ENCODE results near the gene SIK2.

Gene SIK2

DNA sequence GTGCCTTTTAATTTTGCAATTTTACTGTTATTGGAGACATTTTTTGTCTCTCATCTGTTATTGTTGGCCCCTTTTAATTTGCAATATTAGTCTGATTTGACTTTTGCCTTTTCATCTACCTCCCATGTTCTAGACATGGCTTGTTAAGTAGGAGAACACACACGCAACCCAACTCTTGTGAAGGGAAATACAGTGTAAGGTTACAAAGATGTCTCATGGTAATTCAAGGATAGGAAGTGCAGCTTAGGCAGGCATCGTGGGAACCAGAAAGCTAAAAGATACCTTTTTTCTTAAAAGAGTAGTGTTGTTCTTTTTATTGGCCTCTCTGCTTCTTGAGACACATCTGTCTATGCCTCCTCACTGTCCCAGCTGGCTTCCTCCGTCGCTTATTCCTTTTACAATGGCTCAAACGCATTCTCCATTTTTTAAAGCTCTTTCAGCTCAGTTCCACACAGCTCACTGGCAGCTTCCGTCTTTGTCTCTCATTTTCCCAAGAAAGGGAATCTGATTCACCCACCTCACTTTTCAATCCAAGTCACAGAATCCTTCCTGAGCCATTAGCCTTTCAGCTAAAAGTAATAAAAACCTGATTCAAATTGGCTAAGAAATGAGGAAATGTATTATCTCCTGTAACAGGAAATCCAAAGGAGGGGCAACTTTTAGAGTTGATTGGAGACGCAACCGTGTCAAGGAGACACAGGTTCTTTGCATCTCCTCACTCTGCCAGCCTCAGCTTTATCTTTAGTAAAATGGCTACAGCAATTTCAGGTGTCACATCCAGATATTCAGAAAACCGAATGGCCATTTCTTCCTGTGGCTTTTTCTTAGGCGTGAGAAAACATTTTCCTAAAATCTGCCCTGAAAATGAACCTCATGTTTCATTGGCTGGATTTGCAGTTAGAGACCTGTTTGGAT, 57.2 kb downstream of the SIK2 start:
- no peak for DNase-seq

GRCh38 chr11:111660822-111661221, 58.6 kb downstream of the SIK2 start:
- no peak for DNase-seq

- DNase-seq: no peak
Observed at GRCh38 chr11:111663820-111664219, 61.6 kb downstream of the SIK2 start.

GRCh38 chr11:111665777-111666176, 63.5 kb downstream of the SIK2 start:
- no peak for DNase-seq

DNA sequence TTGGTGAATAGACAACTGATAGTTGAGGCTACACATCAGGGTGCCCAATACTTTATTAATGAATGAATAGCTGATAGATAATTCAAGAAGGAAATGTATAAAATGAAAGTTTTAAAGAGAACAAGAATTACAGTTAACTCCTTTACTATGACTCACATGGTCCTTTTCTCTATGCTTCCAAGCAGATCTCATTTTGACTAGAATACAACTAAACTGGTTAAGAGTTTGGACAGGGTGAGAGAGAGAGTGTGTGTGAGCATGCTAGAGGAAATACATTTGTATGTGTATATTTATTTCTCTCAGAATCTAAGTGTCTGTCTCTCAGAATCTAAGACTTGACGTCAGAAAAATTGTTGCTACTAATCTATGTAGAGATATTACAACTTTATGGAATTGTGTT, 66.7 kb downstream of the SIK2 start:
- DNase-seq: no peak

- no peak for DNase-seq
Observed at GRCh38 chr11:111671383-111671782, 69.1 kb downstream of the SIK2 start.

GRCh38 chr11:111672949-111673348, 70.7 kb downstream of the SIK2 start:
- no peak for DNase-seq

- no peak for DNase-seq
Observed at GRCh38 chr11:111674941-111675340, 72.7 kb downstream of the SIK2 start.

DNA sequence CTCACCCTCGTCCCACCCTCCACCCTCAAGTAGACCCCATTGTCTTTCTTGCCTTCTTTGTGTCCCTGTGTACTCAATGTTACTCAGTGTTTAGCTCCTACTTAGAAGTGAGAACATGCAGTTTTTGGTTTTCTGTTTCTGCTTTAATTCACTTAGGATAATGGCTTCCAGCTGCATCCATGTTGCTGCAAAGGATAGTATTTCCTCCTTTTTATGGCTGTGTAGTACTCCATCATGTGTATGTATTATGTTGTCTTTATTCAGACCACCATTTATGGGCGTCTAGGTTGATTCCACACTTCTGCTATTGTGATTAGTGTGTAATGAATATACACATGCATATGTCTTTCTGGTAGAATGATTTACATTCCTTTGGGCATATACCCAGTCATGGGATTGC, 73.6 kb downstream of the SIK2 start:
- no peak for DNase-seq

DNA sequence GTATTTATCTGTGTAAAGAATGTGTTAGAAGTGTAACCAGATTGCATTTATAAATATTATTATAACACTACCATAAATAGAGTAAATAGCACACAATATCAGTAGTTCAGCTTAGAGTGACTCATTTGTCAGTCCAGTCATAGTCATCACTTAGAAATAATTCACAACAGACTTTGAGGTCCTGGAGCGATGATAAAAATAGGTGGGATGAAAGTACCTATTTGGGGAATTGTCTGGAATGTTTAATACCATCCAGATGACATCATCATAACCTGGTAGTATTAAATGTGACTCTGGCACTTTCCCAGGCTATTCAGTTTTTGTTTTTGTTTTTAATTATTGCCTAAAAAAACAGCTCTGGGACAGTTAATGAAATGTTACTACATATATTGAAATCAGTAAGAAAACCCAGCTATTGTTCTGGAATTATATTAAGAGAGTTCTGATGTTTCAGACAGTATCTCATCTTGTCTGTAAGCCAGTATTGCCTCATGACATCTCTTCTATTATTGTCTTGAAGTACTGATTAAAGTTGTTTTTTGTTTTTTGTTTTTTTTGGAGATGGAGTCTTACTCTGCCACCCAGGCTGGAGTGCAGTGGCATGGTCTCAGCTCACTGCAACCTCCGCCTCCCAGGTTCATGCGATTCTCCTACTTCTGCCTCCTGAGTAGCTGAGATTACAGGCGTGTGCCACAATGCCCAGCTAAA, 74.8 kb downstream of the SIK2 start:
- no peak for DNase-seq

- DNase-seq: no peak
Observed at GRCh38 chr11:111680486-111681175, 78.4 kb downstream of the SIK2 start.

DNA sequence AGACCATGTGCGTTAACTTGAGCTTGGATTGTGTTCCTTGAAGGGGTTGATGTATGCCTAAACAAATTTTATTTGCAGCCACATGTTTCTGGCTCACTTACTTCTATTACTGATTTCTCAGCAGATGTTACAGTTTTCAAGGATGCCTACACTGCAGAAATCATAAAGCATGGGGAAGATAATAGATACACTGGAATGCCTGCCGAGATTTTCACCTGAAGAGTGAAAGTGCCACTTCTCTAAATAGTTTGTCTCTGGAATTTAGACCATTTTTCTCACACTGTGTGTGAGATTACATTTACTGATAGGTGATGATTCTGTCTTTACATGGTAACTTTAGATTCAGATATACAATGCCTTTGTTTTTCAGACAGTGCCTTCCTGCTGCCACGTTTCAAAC, 81.6 kb downstream of the SIK2 start:
- no peak for DNase-seq

GRCh38 chr11:111684251-111684650, 82.0 kb downstream of the SIK2 start:
- DNase-seq: no peak

DNA sequence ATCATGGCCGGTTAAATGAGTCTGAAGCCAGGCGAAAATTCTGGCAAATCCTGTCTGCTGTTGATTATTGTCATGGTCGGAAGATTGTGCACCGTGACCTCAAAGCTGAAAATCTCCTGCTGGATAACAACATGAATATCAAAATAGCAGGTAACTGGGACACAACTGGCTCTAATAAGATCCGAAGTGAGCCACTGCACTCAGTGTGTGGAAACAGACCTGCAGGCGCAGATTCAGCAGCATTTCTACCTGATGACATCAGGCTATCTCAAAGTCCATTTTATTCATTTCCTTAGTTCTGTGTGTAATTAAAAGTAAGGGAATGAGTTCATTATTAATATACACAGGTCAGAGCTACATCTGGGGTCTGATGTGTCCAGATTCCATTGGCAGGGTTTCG, 85.8 kb downstream of the SIK2 start:
- DNase-seq: no peak

DNA sequence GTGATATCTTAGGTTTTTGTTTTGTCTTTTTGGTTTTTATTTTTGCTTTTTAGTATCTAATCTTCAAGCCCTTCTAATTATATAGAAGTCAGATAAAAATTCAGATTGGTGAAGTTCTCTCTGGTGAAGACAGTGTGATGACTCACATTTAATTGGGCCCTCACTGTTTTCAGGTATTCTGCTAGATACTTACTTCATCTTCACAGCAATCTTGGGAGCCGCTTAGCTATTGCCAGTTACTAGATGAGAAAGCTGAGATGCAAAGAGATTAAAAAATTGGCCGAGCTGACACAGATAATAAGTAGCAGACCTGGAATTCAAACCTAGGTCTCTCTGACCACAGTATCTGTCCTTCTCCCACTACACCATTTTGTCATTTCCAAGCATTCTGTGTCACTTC, 88.9 kb downstream of the SIK2 start:
- no peak for DNase-seq

GRCh38 chr11:111691741-111692140, 89.5 kb downstream of the SIK2 start:
- no peak for DNase-seq

- DNase-seq: no peak
Observed at GRCh38 chr11:111693224-111693937, 91.1 kb downstream of the SIK2 start.

DNA sequence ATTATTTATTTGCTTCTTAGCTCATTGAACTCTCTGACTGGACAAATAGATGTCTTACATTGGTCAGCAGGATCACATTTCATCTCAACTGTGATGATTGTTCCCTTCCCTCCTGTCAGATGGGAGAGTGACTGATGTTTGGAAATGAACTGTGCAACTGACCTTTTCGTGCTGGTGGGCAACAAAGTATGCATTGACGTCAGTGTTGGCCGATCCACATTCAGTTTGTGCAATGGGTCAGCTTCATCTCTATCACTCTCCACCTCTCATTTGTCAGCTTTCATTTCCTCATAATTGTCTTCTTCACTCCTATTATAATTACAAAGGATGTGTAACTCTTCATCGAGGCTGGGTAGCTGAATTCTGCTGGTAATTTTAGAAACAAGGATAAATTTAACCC, 92.6 kb downstream of the SIK2 start:
- no peak for DNase-seq

DNA sequence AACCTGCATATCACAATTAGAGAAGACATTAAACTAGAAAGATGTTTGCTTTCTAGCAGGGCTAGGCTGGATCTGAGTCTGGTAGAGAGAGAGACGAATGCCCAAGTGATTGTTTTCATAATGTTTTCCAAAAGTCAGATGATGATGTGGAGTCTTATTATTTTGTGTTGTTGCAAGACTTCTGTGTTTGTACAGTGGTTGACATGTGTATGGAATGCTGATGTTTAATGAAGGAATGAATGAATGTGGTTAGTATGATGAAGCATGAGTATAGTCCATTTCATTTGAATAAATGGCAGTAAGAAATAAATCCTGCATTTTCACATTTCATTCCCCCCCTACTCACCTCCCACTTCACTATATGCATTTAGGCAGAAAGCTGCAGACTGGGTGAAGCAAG, 94.3 kb downstream of the SIK2 start:
- no peak for DNase-seq

- no peak for DNase-seq
Observed at GRCh38 chr11:111697933-111698371, 95.7 kb downstream of the SIK2 start.

DNA sequence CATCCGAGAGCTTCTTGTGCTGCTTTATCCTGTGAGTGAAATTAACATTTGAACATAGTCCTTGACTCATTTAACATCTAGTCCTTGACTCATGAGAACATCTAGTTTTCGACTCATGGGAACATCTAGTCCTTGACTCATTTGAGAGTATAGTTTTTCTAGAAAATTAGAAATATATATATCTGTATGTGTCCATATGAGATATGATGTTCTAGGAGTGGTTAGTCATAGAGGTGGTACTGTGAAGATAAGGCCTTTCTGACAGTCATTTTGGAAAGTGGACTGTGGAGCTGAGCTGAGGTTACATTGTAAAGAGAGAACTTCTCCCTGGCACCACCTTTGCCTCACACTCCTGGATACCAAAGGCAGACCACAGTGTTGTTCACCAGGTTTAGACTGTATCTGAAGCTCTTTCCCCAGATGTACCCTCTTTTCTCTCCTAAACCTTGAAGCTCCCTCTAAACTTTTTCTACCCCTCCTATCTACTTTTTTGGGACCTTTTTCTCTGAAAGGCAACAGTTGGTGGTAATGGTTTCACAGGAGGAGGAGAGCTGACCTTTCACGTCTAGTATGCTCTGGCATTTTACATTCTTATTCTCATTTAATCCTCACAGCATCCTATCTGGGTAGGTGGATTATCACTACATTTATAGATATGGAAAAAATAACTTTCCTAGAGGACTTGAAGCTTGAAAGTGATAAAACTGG, 96.8 kb downstream of the SIK2 start:
- DNase-seq: no peak

DNA sequence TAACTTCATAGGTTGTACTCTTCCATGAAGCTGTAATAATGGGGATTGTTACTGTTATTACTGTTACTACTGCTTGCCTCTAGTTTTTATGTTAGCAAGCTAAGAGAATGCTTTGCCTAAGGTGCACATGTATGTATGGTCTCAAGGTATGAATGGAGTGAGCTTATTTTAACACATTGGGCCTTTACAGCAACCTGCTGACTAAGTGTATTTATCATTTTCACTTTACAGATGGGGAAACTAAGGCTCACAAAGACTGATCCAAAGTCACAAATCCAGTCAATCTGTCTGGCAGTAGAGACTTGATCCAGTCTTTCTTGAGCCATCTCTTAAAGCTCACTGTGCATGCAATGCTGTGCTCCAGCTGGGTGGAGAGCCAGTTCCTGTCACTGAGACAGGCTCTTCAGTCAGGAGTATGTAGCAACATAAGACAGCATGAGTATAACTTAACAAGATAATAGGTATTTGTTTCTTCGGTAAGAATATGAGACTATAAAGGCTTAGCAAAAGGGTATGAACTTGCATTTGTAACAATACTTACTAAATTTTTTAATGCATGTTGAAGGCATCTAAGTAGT, 97.4 kb downstream of the SIK2 start:
- no peak for DNase-seq

All from effector CD4-positive, alpha-beta T cell (primary cell).